Activated CD4-positive, alpha-beta memory T cell treated with anti-CD3 and anti-CD28 coated beads for 36 hours (primary cell): ENCODE measurements around the gene OR8B3. TPM values are rescaled to one million over a fixed set of nuclear protein-coding genes. Genes with fewer than 3 reads are reported as not detected.

ENCODE experiments used
- CTCF ChIA-PET: fragments of 350-600 bp; sonication (Branson Sonifier 250); formaldehyde crosslinking; loops from one replicate; lab custom pipeline; 2021; ENCODE audit warnings: antibody characterized with exemption, inconsistent platforms; lab: Charles Lee
- POLR2A ChIA-PET: fragments of 350-600 bp; sonication (Branson Sonifier 250); formaldehyde crosslinking; loops from one replicate; lab custom pipeline; 2021; ENCODE audit warnings: antibody characterized with exemption; lab: Charles Lee
- DNase-seq: peaks from one replicate; pipeline ENCODE4 v3.0.0-alpha.2; 2020
- H3K27ac Mint-ChIP-seq: one replicate; pipeline ENCODE4 v1.8.0; 2021; ENCODE audit warnings: mixed read lengths
- H3K27me3 Mint-ChIP-seq: one replicate; pipeline ENCODE4 v1.8.0; 2021; ENCODE audit warnings: mixed read lengths
- H3K36me3 Mint-ChIP-seq: one replicate; pipeline ENCODE4 v1.8.0; 2021; ENCODE audit warnings: mixed read lengths
- H3K4me1 Mint-ChIP-seq: one replicate; pipeline ENCODE4 v1.8.0; 2021; ENCODE audit warnings: low read depth, mixed read lengths
- H3K4me3 Mint-ChIP-seq: one replicate; pipeline ENCODE4 v1.8.0; 2021; ENCODE audit warnings: mild to moderate bottlenecking, mixed read lengths
- H3K9me3 Mint-ChIP-seq: one replicate; pipeline ENCODE4 v1.8.0; 2021; ENCODE audit warnings: mixed read lengths
- intact Hi-C: fragments of 100-400 bp; cut with micrococcal nuclease; formaldehyde crosslinking; loops from one replicate; pipeline ENCODE4 v1.15.1; 2023
- total RNA-seq, 2 experiments: library from RNA; stranded (reverse); gene quantifications; one replicate each; pipeline ENCODE4 v1.2.3, GENCODE V29; 2021

The OR8B3 gene
- total RNA-seq, 2 experiments from 2014 or later, result not detected

GRCh38 chr11:124346311-124346955 lies 52.4 kb downstream of the OR8B3 start:
- H3K9me3 Mint-ChIP-seq, result peaks cover 3% of the 10 kb centered on the region
- ChIA-PET CTCF (no interaction called here), POLR2A (no interaction called here)
- H3K4me1 Mint-ChIP-seq, result no peaks in the 10 kb centered on the region
- H3K4me3 Mint-ChIP-seq, result no peak overlapping the region
- no peak overlapping the region for H3K27ac Mint-ChIP-seq
- H3K36me3 Mint-ChIP-seq, result no peaks in the 10 kb centered on the region
- intact Hi-C loops, result no loop called here
- H3K27me3 Mint-ChIP-seq, result no peaks in the 10 kb centered on the region
- no peak for DNase-seq

Other genes starting within 250 kb of the OR8B3 start
- gene OR10D3, start 215.7 kb downstream of the OR8B3 start, total RNA-seq, result not detected
- not detected for gene OR8G1, start 157.9 kb downstream of the OR8B3 start, total RNA-seq
- gene OR8G5, start 142.6 kb downstream of the OR8B3 start, total RNA-seq, result not detected
- gene OR8D1, start 85.1 kb downstream of the OR8B3 start, total RNA-seq, result not detected
- gene OR8D2, start 78.8 kb downstream of the OR8B3 start, total RNA-seq, result not detected
- gene OR8B2, start 14.5 kb downstream of the OR8B3 start, total RNA-seq, result not detected
- gene OR8B4, start 25.8 kb upstream of the OR8B3 start, total RNA-seq, result not detected
- gene OR8B8, start 46.7 kb upstream of the OR8B3 start, total RNA-seq, result not detected
- not detected for gene OR8B12, start 144.6 kb upstream of the OR8B3 start, total RNA-seq
- gene OR8A1, start 171.0 kb upstream of the OR8B3 start, total RNA-seq, result not detected
- not detected for gene PANX3, start 212.4 kb upstream of the OR8B3 start, total RNA-seq
- gene TBRG1, start 223.8 kb upstream of the OR8B3 start, total RNA-seq, result 10 to 100 TPM; 33.5 to 34.5 TPM